Stomach (tissue), 4 donors: Measurements from ENCODE around the gene LUZP2.

ENCODE experiments used
- POLR2A ChIP-seq, 4 donors: fragments of 450-650 bp; IDR thresholded peaks; one replicate each; pipeline ENCODE4 v1.6.1; 2016; ENCODE audit warnings: antibody characterized with exemption in 4 of 4, control low read depth in 2 of 4, mild to moderate bottlenecking in 1 of 4, moderate library complexity in 1 of 4
- POLR2AphosphoS5 ChIP-seq, 3 donors: sonication (generic); formaldehyde crosslinking; IDR thresholded peaks; one replicate each; pipeline ENCODE4 v1.6.1; 2016; ENCODE audit warnings: antibody characterized with exemption in 3 of 3
- TF ChIP-seq, protein P1 (sequence below), 7 experiments: fragments of 450-650 bp in 4 of 7; fragments of 200-600 bp in 3 of 7; sonication (generic) in 3 of 7; IDR thresholded peaks; one replicate each; pipeline ENCODE4 v1.5.1; 2016 to 2019; ENCODE audit warnings: antibody characterized with exemption in 7 of 7, control low read depth in 2 of 7, mild to moderate bottlenecking in 1 of 7

DNA sequence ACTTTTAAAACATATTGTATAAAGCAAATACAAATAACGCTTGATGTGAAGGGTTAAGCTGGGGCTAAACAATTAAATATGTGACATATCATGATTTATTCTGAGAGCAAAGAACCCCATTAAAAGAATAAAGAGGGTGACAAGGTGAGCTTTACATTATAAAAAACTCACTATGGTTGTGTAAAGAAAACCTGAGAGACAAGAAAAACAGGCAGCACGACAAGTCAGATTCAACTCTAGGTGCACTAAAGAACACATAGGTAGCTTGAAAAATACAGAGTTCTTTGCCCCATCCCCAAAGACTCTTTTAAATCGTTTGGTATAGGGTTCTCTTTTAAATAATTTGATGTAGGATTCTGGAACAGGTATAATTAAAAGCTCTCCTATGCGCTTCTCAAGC lies 63.5 kb downstream of the LUZP2 start:
- TF ChIP-seq, protein P1, sequence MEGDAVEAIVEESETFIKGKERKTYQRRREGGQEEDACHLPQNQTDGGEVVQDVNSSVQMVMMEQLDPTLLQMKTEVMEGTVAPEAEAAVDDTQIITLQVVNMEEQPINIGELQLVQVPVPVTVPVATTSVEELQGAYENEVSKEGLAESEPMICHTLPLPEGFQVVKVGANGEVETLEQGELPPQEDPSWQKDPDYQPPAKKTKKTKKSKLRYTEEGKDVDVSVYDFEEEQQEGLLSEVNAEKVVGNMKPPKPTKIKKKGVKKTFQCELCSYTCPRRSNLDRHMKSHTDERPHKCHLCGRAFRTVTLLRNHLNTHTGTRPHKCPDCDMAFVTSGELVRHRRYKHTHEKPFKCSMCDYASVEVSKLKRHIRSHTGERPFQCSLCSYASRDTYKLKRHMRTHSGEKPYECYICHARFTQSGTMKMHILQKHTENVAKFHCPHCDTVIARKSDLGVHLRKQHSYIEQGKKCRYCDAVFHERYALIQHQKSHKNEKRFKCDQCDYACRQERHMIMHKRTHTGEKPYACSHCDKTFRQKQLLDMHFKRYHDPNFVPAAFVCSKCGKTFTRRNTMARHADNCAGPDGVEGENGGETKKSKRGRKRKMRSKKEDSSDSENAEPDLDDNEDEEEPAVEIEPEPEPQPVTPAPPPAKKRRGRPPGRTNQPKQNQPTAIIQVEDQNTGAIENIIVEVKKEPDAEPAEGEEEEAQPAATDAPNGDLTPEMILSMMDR (IDR thresholded peaks at IDR 0.05) = no peak
- TF ChIP-seq POLR2A (IDR thresholded peaks at IDR 0.05) (no peak), POLR2AphosphoS5 (IDR thresholded peaks at IDR 0.05) (no peak)
